ENCODE measurements around the gene IFNA21. TPM values are rescaled to one million over a fixed set of nuclear protein-coding genes. Genes with fewer than 3 reads are reported as not detected.
"Not testable (repeated sequence)": the region's sequence is repeated elsewhere in the genome, so short reads cannot be mapped to it uniquely, and the experiment has no call there.

Gene IFNA21
- total and polyA plus RNA-seq, 4 donors, result not detected

DNA sequence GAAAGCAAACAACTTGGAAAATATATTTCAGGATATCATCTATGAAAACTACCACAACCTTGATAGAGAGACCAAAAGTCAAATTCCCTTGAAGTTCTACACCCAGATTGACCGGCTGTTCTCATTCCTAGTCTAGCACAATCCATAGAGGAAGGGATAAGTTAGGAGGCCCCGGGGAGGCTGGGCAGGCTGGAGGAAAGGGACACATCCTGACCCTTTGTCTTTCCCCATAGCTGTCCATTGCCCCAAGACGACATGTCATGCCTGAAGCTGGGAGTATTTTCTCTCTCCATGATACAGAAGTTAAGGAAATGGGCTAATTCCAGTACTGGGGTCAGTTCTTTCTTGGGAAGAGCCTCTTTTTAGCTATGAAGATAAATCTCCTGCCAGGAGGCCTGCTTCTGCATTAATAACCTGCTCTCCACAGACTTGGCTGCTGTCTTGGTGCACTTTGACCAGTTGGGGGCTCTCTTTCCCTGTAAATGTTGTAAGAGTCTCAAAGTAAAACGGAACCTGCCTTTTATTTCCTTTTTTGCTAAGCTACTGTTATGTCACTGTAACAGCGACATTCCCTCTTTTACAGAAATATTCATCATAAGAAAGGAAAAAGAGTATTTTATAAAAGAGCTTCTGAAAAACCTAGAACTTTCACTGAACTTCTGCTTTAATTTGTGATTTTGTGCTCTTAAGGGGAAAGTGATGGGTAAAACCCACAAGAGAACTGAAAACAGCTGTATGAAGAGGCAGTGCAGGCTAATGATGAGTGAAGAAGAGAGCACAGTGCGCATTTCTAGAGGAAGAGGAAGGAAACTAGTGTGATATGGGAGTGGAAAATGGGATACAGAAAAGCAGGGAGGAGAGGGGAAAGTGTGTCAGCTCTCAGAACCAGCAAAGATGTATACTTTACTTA, 28.7 kb upstream of the IFNA21 start:
- DNase-seq (ENCODE audit: low spot score); H3K4me3 ChIP-seq (ENCODE audit: low read depth in 1 of 3, low read length in 3 of 3); H3K4me1 ChIP-seq (ENCODE audit: control insufficient read depth in 4 of 4, insufficient read depth in 4 of 4, low read length in 3 of 4); H3K27me3 ChIP-seq (ENCODE audit: control insufficient read depth in 4 of 4, insufficient read depth in 4 of 4, low read length in 3 of 4); H3K9me3 ChIP-seq (ENCODE audit: control insufficient read depth in 4 of 4, low read length in 3 of 4); H3K36me3 ChIP-seq (ENCODE audit: control insufficient read depth in 4 of 4, insufficient read depth in 3 of 4, low read depth in 1 of 4, low read length in 3 of 4); H3K9ac ChIP-seq (ENCODE audit: low read depth in 1 of 2, low read length in 2 of 2); H3K27ac ChIP-seq (ENCODE audit: low read depth in 1 of 2, low read length in 2 of 2): not testable (repeated sequence)
- 32% methylated on average over 6 of the region's 6 CpGs for WGBS
- TF ChIP-seq, protein P1, sequence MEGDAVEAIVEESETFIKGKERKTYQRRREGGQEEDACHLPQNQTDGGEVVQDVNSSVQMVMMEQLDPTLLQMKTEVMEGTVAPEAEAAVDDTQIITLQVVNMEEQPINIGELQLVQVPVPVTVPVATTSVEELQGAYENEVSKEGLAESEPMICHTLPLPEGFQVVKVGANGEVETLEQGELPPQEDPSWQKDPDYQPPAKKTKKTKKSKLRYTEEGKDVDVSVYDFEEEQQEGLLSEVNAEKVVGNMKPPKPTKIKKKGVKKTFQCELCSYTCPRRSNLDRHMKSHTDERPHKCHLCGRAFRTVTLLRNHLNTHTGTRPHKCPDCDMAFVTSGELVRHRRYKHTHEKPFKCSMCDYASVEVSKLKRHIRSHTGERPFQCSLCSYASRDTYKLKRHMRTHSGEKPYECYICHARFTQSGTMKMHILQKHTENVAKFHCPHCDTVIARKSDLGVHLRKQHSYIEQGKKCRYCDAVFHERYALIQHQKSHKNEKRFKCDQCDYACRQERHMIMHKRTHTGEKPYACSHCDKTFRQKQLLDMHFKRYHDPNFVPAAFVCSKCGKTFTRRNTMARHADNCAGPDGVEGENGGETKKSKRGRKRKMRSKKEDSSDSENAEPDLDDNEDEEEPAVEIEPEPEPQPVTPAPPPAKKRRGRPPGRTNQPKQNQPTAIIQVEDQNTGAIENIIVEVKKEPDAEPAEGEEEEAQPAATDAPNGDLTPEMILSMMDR (IDR thresholded peaks at IDR 0.05; ENCODE audit: low read depth, low read length, missing input control), result peak; percentile 25
- TF ChIP-seq RAD21 (IDR thresholded peaks at IDR 0.05) (peak; percentile 41 to 45), HNF4A (conservative IDR thresholded peaks at IDR 0.05) (peak in 1 of 2 donors; percentile 28)

DNA sequence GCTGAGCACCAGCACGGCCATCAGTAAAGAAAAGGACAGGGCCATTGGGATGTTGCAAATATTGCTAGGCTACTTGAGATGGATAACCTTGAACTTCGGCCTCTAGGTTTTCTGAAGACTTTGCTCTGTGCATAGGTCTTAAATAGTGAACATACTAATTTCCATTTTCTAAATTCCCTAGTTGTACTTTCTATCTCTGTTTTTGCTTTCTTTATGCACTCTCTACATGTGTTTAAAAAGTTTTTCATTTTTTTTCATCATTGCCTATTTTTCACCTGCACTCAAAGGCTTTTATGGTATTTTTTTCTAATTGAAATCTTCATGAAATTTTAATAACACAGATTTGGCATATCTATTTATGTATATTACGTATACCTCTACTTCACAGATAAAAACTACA, 21.0 kb upstream of the IFNA21 start, which contains the start of gene IFNA4:
Gene IFNA4, minus strand, starts transcription at position 101 of the 400 bp plus-strand sequence. Its CDS starts 56 bp downstream, at position 45.
- not testable (repeated sequence) for H3K27me3 ChIP-seq (ENCODE audit: control insufficient read depth in 4 of 4, insufficient read depth in 4 of 4, low read length in 3 of 4); H3K27ac ChIP-seq (ENCODE audit: low read depth in 1 of 2, low read length in 2 of 2); H3K36me3 ChIP-seq (ENCODE audit: control insufficient read depth in 4 of 4, insufficient read depth in 3 of 4, low read depth in 1 of 4, low read length in 3 of 4); H3K4me1 ChIP-seq (ENCODE audit: control insufficient read depth in 4 of 4, insufficient read depth in 4 of 4, low read length in 3 of 4); H3K9ac ChIP-seq (ENCODE audit: low read depth in 1 of 2, low read length in 2 of 2); H3K4me3 ChIP-seq (ENCODE audit: low read depth in 1 of 3, low read length in 3 of 3); DNase-seq (ENCODE audit: low spot score); H3K9me3 ChIP-seq (ENCODE audit: control insufficient read depth in 4 of 4, low read length in 3 of 4)
- WGBS, result 82% methylated on average over 3 of the region's 3 CpGs

DNA sequence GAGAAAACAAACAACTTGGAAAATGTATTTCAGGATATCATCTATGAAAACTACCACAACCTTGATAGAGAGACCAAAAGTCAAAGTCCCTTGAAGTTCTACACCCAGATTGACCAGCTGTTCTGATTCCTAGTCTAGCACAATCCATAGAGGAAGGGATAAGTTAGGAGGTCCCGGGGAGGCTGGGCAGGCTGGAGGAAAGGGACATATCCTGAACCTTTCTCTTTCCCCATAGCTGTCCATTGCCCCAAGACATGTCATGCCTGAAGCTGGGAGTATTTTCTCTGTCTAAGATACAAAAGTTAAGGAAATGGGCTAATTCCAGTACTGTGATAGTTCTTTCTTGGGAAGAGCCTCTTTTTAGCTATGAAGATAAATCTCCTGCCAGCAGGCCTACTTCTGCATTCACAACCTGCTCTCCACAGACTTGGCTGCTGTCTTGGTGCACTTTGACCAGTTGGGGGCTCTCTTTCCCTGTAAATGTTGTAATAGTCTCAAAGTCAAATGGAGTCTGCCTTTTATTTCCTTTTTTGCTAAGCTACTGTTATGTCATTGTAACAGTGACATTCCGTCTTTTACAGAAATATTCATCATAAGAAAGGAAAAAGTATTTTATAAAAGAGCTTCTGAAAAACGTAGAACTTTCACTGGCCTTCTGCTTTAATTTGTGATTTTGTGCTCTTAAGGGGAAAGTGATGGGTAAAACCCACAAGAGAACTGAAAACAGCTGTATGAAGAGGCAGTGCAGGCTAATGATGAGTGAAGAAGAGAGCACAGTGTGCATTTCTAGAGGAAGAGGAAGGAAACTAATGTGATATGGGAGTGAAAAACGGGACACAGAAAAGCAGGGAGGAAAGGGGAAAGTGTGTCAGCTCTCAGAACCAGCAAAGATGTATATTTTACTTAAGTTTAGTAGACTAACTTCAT, 16.6 kb upstream of the IFNA21 start:
- TF ChIP-seq, protein P1 (IDR thresholded peaks at IDR 0.05; ENCODE audit: low read depth, low read length, missing input control), result peak; percentile 14
- peak; percentile 16 to 24 for TF ChIP-seq RAD21 (IDR thresholded peaks at IDR 0.05)
- not testable (repeated sequence) for H3K27me3 ChIP-seq (ENCODE audit: control insufficient read depth in 4 of 4, insufficient read depth in 4 of 4, low read length in 3 of 4); H3K9ac ChIP-seq (ENCODE audit: low read depth in 1 of 2, low read length in 2 of 2); H3K27ac ChIP-seq (ENCODE audit: low read depth in 1 of 2, low read length in 2 of 2); DNase-seq (ENCODE audit: low spot score); H3K36me3 ChIP-seq (ENCODE audit: control insufficient read depth in 4 of 4, insufficient read depth in 3 of 4, low read depth in 1 of 4, low read length in 3 of 4); H3K9me3 ChIP-seq (ENCODE audit: control insufficient read depth in 4 of 4, low read length in 3 of 4); H3K4me1 ChIP-seq (ENCODE audit: control insufficient read depth in 4 of 4, insufficient read depth in 4 of 4, low read length in 3 of 4); H3K4me3 ChIP-seq (ENCODE audit: low read depth in 1 of 3, low read length in 3 of 3)
- WGBS, result 35% methylated on average over 4 of the region's 4 CpGs
